GM21515 (cell line): ENCODE measurements around the gene STX18.
"Not testable (repeated sequence)": the region's sequence is repeated elsewhere in the genome, so short reads cannot be mapped to it uniquely, and the experiment has no call there.

Experiments
- ATAC-seq: cut with Tn5 transposase; IDR thresholded peaks from one replicate; pipeline ENCODE4 v1.9.1; 2021; ENCODE audit not compliant: unreplicated experiment

STX18 gene

GRCh38 chr4:4422117-4422516 is 119.7 kb downstream of the STX18 start:
- ATAC-seq, result not testable (repeated sequence)

- ATAC-seq, result no peak
Measured at GRCh38 chr4:4421356-4421755, 120.5 kb downstream of the STX18 start.

GRCh38 chr4:4420421-4420820 is 121.4 kb downstream of the STX18 start:
- ATAC-seq, result no peak

DNA sequence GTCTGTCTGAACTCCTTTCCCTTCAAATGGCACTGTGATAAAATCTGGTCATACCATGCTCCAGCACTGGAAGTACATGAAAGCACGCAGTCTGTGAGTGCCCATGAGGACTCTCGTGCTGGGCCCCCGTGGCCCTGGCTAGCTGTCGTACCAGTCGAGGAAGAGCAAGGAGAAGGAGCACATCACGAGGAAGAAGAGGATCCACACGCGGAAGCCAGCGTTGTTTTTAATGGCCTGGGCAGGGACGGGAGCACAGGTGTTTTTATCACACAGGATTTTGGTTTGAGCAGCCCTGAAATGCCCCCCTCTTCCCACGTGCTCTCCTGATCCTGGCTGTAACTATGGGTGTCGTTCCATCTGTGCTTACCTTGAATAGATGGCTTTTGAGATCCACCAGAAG is 122.0 kb downstream of the STX18 start:
- ATAC-seq, result no peak

- no peak for ATAC-seq
Measured at GRCh38 chr4:4418676-4419390, 123.0 kb downstream of the STX18 start.

DNA sequence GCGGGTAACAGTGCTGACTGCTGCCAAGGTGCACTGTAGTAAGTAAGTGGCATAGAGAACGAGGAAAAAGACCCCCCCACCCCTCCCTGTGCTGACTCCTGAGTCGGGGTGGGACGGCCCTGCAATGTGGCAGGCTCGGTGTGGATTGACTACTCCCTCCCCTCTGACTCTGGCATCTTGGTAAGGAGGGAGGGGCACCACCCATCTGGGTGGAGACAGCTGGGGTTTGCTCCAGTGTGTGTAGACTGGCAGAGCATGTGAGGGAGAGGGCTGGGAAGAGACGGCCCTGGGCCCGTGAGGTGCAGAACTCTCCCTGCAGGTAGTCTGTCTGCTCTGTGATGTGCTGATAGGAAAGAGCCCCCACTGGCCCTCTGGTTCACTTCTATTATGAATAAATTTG is 124.0 kb downstream of the STX18 start:
- ATAC-seq, result no peak

GRCh38 chr4:4416981-4417380 is 124.9 kb downstream of the STX18 start:
- no peak for ATAC-seq

- ATAC-seq, result no peak
Measured at GRCh38 chr4:4415806-4416805, 125.7 kb downstream of the STX18 start.

- no peak for ATAC-seq
Measured at GRCh38 chr4:4415107-4415805, 126.6 kb downstream of the STX18 start.

- ATAC-seq, result no peak
Measured at GRCh38 chr4:4413806-4414205, 128.0 kb downstream of the STX18 start.

- no peak for ATAC-seq
Measured at GRCh38 chr4:4413373-4413725, 128.5 kb downstream of the STX18 start.

GRCh38 chr4:4412641-4413372 is 129.0 kb downstream of the STX18 start:
- no peak for ATAC-seq

DNA sequence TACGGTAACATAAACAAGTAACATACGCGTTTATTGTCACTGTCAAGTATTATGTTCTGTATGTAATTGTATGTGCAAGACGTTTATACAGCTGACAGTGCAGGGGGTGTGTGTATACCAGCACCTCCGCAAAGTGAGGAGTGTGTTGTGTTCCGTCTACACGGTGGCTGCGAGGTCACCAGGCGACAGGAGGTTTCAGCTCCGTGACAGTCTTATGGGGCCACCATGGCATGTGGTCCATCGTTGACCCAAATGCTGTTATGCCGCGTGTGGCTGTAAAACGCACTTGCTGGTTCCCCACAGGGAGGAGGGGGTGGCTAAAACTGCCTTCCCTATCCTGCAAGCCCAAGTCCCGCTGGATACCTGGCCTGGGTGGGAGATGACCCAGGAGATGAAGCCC is 129.9 kb downstream of the STX18 start:
- ATAC-seq, result no peak

DNA sequence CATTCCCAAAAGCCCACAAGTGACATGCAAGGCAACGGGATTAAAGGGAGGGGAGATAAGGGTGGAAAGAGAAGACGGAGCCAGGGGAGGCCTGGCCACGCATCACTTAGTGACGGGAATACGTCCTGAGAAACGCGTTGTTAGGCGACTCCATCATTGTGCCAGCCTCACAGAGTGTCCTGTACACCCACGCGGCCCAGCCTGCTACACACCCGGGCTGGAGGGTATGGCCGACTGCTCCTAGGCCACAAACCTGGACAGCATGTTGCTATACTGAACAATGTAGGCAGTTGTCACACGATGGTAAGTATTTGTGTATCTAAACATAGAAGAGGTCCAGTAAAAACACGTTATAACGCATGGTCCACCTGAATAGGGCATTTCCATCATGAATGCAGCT is 131.6 kb downstream of the STX18 start:
- no peak for ATAC-seq

- no peak for ATAC-seq
Measured at GRCh38 chr4:4409416-4410115, 132.3 kb downstream of the STX18 start.

DNA sequence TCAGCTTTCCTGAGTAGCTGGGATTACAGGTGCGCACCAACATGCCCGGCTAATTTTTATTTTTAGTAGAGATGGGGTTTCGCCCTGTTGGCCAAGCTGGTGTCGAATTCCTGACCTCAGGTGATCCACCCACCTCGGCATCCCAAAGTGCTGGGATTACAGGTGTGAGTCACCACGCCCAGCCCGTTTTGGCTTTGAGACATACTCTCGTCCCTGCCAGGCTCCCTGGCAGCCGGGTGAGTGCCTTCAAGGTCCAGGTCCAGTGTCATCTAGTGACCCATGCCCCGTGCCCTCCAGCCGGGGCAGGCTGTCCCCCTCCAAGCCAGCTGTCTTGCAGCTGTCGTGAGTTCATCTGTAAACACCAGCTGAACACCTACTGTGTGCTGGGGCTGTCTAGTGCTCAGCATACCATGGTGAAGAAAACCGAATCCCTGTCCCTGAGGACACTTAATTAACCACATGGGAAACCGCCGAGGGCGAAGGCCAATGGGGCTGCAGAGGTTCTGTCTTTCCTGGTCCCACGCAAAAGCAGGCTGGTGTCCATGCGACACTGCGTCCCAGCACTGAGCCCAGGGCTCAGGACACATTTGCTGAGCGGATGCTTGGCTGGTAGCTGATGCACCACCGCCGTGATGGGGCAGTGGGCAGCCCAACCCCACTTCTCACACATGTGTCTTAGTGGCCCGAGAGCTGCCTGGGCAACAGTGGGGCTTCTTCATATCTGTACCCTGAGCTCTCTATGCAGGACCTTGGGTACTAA is 133.1 kb downstream of the STX18 start:
- ATAC-seq, result no peak

- no peak for ATAC-seq
Measured at GRCh38 chr4:4408132-4408523, 133.7 kb downstream of the STX18 start.

GRCh38 chr4:4407299-4408131 is 134.3 kb downstream of the STX18 start:
- ATAC-seq, result no peak
